Nucleus accumbens (tissue), 56 donors: Measurements from ENCODE around the gene CABS1.

Experiments used
- DNase-seq, 56 donors: peaks; one replicate each; lab custom pipeline; 2025; lab: John Stamatoyannopoulos, UW

Gene CABS1

GRCh38 chr4:70380578-70380977, 45.8 kb downstream of the CABS1 start:
- DNase-seq: no peak

- DNase-seq: no peak
Observed at GRCh38 chr4:70382691-70383181, 48.0 kb downstream of the CABS1 start, which contains the start of gene SMR3B. Gene SMR3B, plus strand, starts transcription at chr4:70383131. Its CDS starts 1,380 bp downstream, at chr4:70384511.
